ENCODE results near the gene RBBP8. TPM values are rescaled to one million over a fixed set of nuclear protein-coding genes. Genes with fewer than 3 reads are reported as not detected.
A peak's percentile ranks its signal among the peaks of the same experiment; 100 is the strongest.

Gene RBBP8
- total RNA-seq, 8 experiments from 2014 or later: 15.6 to 32.3 (median 21.2) TPM

DNA sequence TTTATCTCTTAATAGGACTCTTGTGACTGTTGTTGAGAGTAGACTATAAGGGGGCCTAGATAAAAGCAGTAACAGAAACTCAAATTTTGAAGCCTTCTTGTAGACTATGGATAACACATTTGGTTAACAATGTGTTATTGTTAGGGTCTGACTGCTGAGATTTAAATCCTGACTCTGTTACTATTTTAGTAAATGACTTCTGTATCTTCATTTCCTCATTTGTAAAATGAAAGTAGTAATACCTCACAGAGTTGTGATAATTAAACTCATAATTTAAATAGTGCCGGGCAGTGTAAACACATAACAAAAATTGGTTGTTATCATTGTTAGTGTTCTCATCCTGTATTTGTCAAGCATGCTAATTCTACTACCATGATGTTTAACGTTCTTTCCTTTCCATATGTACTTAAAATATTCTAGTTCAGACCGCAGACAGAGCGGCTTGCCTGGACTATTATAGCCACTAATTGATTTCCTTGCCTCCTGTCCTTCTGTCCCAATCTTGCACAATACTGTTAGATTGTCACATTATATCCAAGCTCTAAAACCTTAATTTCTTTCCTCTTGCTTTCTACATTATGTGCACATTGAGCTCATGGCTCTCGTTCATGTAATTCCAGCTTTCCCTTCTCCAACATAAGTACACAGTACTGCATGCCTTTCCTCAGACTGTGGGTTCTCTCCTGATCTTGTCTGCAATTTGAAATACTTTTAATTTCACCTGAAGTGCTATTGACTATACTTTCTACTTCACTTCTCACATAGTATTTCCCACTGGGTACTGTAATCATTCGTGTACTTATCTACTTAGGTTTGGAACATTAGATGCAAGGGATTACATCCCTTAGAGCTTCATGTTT lies 48.4 kb downstream of the RBBP8 start:
- no peak overlapping the region for H3K4me3 ChIP-seq
- H3K27ac ChIP-seq: no peak overlapping the region
- ATAC-seq (replicated peaks in 6 of 8): no peak
- in situ Hi-C loops (cut with MboI; ENCODE audit: low pct_unique_long_range_greater_than_20kb in 2 of 9, low sequenced_read_pairs in 9 of 9, unreplicated experiment in 9 of 9): loop anchor here in 3 of 9 experiments (10.0 to 25.0 kb wide), 2 partner anchors 157 to 169 kb away; no protein-coding TSS in a partner anchor
- WGBS, 10 experiments: 71 to 97% (median 89%) methylated on average over 1 to 6 of the region's 6 CpGs
- H3K4me1 ChIP-seq (replicated peaks in 1 of 2): no peaks in the 10 kb centered on the region

DNA sequence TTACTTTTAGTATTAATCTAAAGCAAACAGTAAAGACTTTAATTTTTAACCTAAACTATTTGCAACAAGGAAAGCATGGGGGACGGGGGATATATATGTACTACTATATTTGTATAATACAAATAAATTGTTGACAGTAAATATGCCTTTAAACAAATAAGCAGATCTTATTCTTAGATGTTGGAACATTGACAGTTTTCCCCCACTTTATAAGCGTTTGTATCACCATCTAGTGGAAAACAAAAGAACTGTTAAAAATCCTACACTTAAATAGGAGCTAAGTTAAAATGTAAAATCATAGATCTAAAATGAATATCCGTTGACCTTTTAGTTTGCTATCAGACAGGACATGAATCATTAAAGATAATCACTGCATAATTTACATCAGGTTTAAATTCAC lies 50.0 kb downstream of the RBBP8 start:
- Histone ChIP-seq H3K4me1 (replicated peaks in 1 of 2) (no peaks in the 10 kb centered on the region), H3K4me3 (no peak overlapping the region), H3K27ac (no peak overlapping the region)
- WGBS, 10 experiments: 8 to 90% (median 54%) methylated on average over 1 to 3 of the region's 3 CpGs; no CpG with 5 or more reads in 1 of the 10 experiments
- peak in 2 of 8 experiments; percentile 23 to 53 for ATAC-seq (replicated peaks in 6 of 8)
- in situ Hi-C loops (cut with MboI; ENCODE audit: low pct_unique_long_range_greater_than_20kb in 2 of 9, low sequenced_read_pairs in 9 of 9, unreplicated experiment in 9 of 9): loop anchor here in 3 of 9 experiments (10.0 to 25.0 kb wide), 2 partner anchors 158 to 171 kb away; no protein-coding TSS in a partner anchor

DNA sequence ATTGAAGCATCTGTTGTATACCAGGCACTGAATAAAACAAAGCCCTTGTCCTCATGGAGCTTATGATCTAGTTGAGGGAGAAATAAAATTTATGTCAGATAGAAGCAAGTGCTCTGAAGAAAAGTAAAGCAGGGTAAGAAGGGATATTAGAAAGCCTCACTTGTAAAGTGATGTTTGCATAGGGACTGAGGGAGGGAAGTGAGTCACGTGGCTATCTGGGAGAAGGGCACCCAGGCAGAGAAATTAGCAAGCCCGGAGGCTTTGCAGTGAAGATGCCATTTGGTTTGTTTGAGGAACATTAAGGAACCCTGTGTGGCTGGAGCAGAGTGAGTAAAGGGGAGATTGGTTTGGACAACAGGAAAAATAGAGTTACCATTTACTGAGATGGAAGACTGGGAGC lies 52.1 kb downstream of the RBBP8 start:
- Histone ChIP-seq H3K27ac (no peak overlapping the region), H3K4me3 (no peak overlapping the region), H3K4me1 (replicated peaks in 1 of 2) (no peaks in the 10 kb centered on the region)
- in situ Hi-C loops (cut with MboI; ENCODE audit: low pct_unique_long_range_greater_than_20kb in 2 of 9, low sequenced_read_pairs in 9 of 9, unreplicated experiment in 9 of 9): loop anchor here in 3 of 9 experiments (10.0 to 25.0 kb wide), 2 partner anchors 160 to 173 kb away; no protein-coding TSS in a partner anchor
- ATAC-seq (replicated peaks in 6 of 8): no peak
- WGBS, 10 experiments: 67 to 100% (median 80%) methylated on average over 1 to 2 of the region's 2 CpGs

GRCh38 chr18:22987547-22988189 lies 54.5 kb downstream of the RBBP8 start:
- peak in 1 of 8 experiments; percentile 51 for ATAC-seq (replicated peaks in 6 of 8)
- no peak overlapping the region for H3K27ac ChIP-seq
- in situ Hi-C loops (cut with MboI; ENCODE audit: low pct_unique_long_range_greater_than_20kb in 2 of 9, low sequenced_read_pairs in 9 of 9, unreplicated experiment in 9 of 9): loop anchor here in 3 of 9 experiments (10.0 to 25.0 kb wide), 2 partner anchors 163 to 175 kb away; no protein-coding TSS in a partner anchor
- WGBS, 10 experiments: 100% methylated on average over 1 to 3 of the region's 3 CpGs; no CpG with 5 or more reads in 7 of the 10 experiments
- H3K4me1 ChIP-seq (replicated peaks in 1 of 2): no peaks in the 10 kb centered on the region
- no peak overlapping the region for H3K4me3 ChIP-seq

DNA sequence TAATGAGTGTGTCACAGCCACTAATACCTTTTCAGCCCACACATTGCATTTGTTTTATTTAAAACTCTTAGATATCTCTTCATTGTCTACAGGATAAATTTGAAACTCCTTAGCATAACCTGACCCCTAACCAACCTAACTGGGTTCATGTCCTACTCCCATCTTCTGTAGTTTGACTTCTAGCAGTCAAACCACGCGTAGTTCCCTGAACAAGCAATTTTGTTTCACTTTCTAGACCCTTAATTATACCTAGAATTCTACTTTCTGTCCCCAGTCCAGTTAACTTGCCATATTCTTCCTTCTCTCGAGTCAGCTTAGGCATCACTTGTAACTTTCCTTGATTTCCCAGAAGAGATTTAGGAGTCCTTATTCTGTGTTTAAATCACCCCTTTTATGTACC lies 55.1 kb downstream of the RBBP8 start:
- in situ Hi-C loops (cut with MboI; ENCODE audit: low pct_unique_long_range_greater_than_20kb in 2 of 9, low sequenced_read_pairs in 9 of 9, unreplicated experiment in 9 of 9): loop anchor here in 3 of 9 experiments (10.0 to 25.0 kb wide), 2 partner anchors 163 to 176 kb away; no protein-coding TSS in a partner anchor
- no peak for ATAC-seq (replicated peaks in 6 of 8)
- Histone ChIP-seq H3K4me3 (no peak overlapping the region), H3K4me1 (replicated peaks in 1 of 2) (no peaks in the 10 kb centered on the region), H3K27ac (no peak overlapping the region)
- 94 to 100% (median 100%) methylated on average over 2 to 3 of the region's 3 CpGs; no CpG with 5 or more reads in 1 of the 10 experiments for WGBS, 10 experiments

DNA sequence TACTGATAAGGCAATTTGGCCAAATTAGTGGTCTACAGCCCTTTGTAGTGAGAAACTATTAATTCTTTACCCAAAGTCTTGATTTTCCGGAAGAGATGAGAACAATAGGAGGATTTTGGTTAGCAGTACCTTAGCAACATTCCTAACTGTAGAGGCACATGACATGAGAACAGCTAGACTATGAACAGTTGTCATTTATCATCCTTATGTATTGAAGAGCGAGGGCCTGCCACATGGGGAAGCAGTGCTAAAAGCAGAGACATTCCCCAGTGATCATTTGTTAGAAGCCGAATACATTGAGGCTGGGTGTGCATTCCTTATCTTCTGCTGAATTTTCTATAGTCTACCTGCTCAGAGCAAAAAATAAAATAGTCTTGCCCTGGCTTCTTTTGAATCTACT lies 65.2 kb downstream of the RBBP8 start:
- ATAC-seq (replicated peaks in 6 of 8): peak in 4 of 8 experiments; percentile 57 to 73 (median 62)
- Histone ChIP-seq H3K4me3 (no peak overlapping the region), H3K4me1 (replicated peaks in 1 of 2) (peaks cover 5% of the 10 kb centered on the region in 2 donors), H3K27ac (no peak overlapping the region)
- in situ Hi-C loops (cut with MboI; ENCODE audit: low pct_unique_long_range_greater_than_20kb in 2 of 9, low sequenced_read_pairs in 9 of 9, unreplicated experiment in 9 of 9): loop anchor here in 2 of 9 experiments (25.0 kb wide), 1 partner anchor 186 kb away; no protein-coding TSS in a partner anchor
- WGBS, 10 experiments: 56 to 100% (median 86%) methylated on average over 2 to 3 of the region's 3 CpGs; no CpG with 5 or more reads in 2 of the 10 experiments

- peaks cover 5% of the 10 kb centered on the region in 2 donors for H3K4me1 ChIP-seq (replicated peaks in 1 of 2)
- 71 to 100% (median 100%) methylated on average over 1 of the region's 1 CpG; no CpG with 5 or more reads in 4 of the 10 experiments for WGBS, 10 experiments
- H3K27ac ChIP-seq: no peak overlapping the region
- in situ Hi-C loops (cut with MboI; ENCODE audit: low pct_unique_long_range_greater_than_20kb in 2 of 9, low sequenced_read_pairs in 9 of 9, unreplicated experiment in 9 of 9): loop anchor here in 2 of 9 experiments (25.0 kb wide), 1 partner anchor 187 kb away; no protein-coding TSS in a partner anchor
- peak in 1 of 8 experiments; percentile 11 for ATAC-seq (replicated peaks in 6 of 8)
- H3K4me3 ChIP-seq: no peak overlapping the region
Observed at GRCh38 chr18:22999212-22999611, 66.1 kb downstream of the RBBP8 start.

GRCh38 chr18:22999647-23000046 lies 66.5 kb downstream of the RBBP8 start:
- ATAC-seq (replicated peaks in 6 of 8): no peak
- 83 to 100% (median 97%) methylated on average over 1 to 2 of the region's 2 CpGs; no CpG with 5 or more reads in 1 of the 10 experiments for WGBS, 10 experiments
- in situ Hi-C loops (cut with MboI; ENCODE audit: low pct_unique_long_range_greater_than_20kb in 2 of 9, low sequenced_read_pairs in 9 of 9, unreplicated experiment in 9 of 9): loop anchor here in 2 of 9 experiments (25.0 kb wide), 1 partner anchor 187 kb away; no protein-coding TSS in a partner anchor
- Histone ChIP-seq H3K27ac (no peak overlapping the region), H3K4me1 (replicated peaks in 1 of 2) (peaks cover 5% of the 10 kb centered on the region in 2 donors), H3K4me3 (no peak overlapping the region)

DNA sequence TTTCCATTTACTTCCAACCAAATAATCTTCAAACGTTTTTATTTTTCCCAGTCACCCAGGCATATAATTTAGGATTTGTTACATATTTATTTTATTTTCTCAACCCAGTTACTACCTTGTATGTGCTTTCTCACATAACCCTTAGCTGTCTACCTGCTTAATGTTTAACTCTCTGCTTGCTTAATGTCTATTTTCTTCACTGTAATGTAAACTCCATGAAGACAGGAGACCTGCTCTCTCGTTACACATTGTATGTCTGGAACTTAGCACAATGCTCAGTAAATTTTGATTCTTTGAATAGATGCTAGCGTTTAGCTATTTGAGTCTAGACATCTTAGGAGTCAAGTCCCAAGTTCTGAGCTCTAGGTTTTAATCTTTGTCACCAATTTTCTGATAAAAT lies 70.2 kb downstream of the RBBP8 start:
- no peak overlapping the region for H3K4me3 ChIP-seq
- H3K27ac ChIP-seq: no peak overlapping the region
- no peak for ATAC-seq (replicated peaks in 6 of 8)
- in situ Hi-C loops (cut with MboI; ENCODE audit: low pct_unique_long_range_greater_than_20kb in 2 of 9, low sequenced_read_pairs in 9 of 9, unreplicated experiment in 9 of 9): no loop called here
- 67 to 98% (median 91%) methylated on average over 1 to 3 of the region's 3 CpGs for WGBS, 10 experiments
- peaks cover 4% of the 10 kb centered on the region in 2 donors for H3K4me1 ChIP-seq (replicated peaks in 1 of 2)

DNA sequence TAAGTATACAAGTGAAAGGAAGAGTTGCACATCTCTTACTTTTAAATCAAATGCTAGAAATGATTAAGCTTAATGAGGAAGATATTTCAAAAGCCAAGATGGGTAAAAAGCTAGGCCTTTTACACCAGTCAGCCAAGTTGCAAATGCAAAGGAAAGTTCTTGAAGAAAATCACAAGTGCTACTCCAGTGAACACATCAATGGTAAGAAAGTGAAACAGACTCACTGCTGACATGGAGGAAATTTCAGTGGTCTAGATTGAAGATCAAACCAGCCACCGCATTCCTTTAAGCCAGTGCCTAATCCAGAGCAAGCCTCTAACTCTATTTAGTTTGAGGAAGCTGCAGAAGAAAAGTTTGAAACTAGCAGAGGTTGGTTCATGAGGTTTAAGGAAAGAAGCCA lies 79.1 kb downstream of the RBBP8 start:
- Histone ChIP-seq H3K27ac (no peak overlapping the region), H3K4me3 (no peak overlapping the region), H3K4me1 (replicated peaks in 1 of 2) (no peaks in the 10 kb centered on the region)
- in situ Hi-C loops (cut with MboI; ENCODE audit: low pct_unique_long_range_greater_than_20kb in 2 of 9, low sequenced_read_pairs in 9 of 9, unreplicated experiment in 9 of 9): no loop called here
- no peak for ATAC-seq (replicated peaks in 6 of 8)
- 100% methylated on average over 1 of the region's 1 CpG; no CpG with 5 or more reads in 5 of the 10 experiments for WGBS, 10 experiments

DNA sequence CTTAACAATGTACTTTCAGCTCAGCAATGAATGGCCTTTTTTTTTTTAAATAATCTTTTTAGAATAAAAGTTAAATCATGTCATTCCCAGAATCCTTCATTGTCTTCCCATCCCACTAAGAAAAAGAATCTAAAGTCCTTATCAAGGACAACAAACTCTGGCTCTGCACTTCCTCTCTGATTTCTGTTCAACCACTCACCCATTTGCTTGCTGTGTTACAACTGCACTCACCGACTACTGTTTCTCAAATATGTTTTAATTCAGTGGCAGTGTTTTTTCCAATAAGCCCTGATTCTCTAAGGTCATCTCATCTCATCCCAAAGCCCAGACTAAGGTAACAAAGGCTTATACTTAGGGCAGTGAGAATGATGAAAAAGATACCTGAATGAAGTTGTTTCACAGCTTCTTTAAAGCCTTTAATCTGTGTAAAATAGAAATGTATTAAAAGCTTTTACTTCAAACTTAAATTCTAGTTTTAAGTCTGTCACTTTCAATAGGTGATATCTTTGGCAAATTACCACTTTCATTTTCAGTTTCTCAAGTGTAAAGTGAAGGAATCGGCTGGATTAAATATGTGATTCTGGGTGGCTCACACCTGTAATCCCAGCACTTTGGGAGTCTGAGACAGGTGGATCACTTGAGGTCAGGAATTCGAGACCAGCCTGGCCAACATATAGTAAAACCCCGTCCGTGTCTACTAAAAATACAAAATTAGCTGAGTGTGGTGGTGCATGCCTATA lies 87.6 kb downstream of the RBBP8 start:
- no peak for ATAC-seq (replicated peaks in 6 of 8)
- in situ Hi-C loops (cut with MboI; ENCODE audit: low pct_unique_long_range_greater_than_20kb in 2 of 9, low sequenced_read_pairs in 9 of 9, unreplicated experiment in 9 of 9): no loop called here
- no peak overlapping the region for H3K4me3 ChIP-seq
- H3K27ac ChIP-seq: no peak overlapping the region
- H3K4me1 ChIP-seq (replicated peaks in 1 of 2): no peaks in the 10 kb centered on the region
- WGBS, 10 experiments: 78 to 100% (median 97%) methylated on average over 1 to 5 of the region's 5 CpGs; no CpG with 5 or more reads in 1 of the 10 experiments

- Histone ChIP-seq H3K4me1 (replicated peaks in 1 of 2) (no peaks in the 10 kb centered on the region), H3K27ac (no peak overlapping the region), H3K4me3 (no peak overlapping the region)
- 92 to 100% (median 95%) methylated on average over 2 of the region's 2 CpGs; no CpG with 5 or more reads in 3 of the 10 experiments for WGBS, 10 experiments
- no peak for ATAC-seq (replicated peaks in 6 of 8)
- in situ Hi-C loops (cut with MboI; ENCODE audit: low pct_unique_long_range_greater_than_20kb in 2 of 9, low sequenced_read_pairs in 9 of 9, unreplicated experiment in 9 of 9): no loop called here
Observed at GRCh38 chr18:23021623-23022022, 88.5 kb downstream of the RBBP8 start.
